K562 (cell line): ENCODE measurements around the gene BRWD1.

Source experiments
- ADNP ChIP-seq: fragments of 200-800 bp; sonication (Bioruptor generic); IDR thresholded peaks from 2 replicates; pipeline ENCODE4 v1.6.1; 2016; ENCODE audit warnings: missing genetic modification characterization, missing compliant biosample characterization
- ELF4 ChIP-seq: fragments of 450-650 bp; formaldehyde crosslinking; IDR thresholded peaks from 2 replicates; pipeline ENCODE4 v1.4.0; 2022; ENCODE audit warnings: missing genetic modification characterization
- IRF2 ChIP-seq: sonication (generic); formaldehyde crosslinking; IDR thresholded peaks from 2 replicates; pipeline ENCODE4 v1.8.1; 2022; ENCODE audit warnings: mild to moderate bottlenecking, missing genetic modification reagents
- PHB2 ChIP-seq: fragments of 450-650 bp; IDR thresholded peaks from 2 replicates; pipeline ENCODE4 v1.6.1; 2017; ENCODE audit warnings: low read depth
- ZNF184 ChIP-seq: sonication (generic); formaldehyde crosslinking; IDR thresholded peaks from 2 replicates; pipeline ENCODE4 v1.5.0; 2020; ENCODE audit warnings: missing genetic modification reagents
- ZNF197 ChIP-seq: fragments of 200-800 bp; sonication (Bioruptor generic); IDR thresholded peaks from 2 replicates; pipeline ENCODE4 v1.6.1; 2016; ENCODE audit warnings: low read depth, missing genetic modification characterization, missing compliant biosample characterization
- ZNF23 ChIP-seq: fragments of 250-450 bp; sonication (Bioruptor Pico); IDR thresholded peaks from 2 replicates; pipeline ENCODE4 v1.4.0; 2020; ENCODE audit warnings: mild to moderate bottlenecking
- TF ChIP-seq, protein P1 (sequence below), 3 experiments: IDR thresholded peaks in 2 of 3; conservative IDR thresholded peaks in 1 of 3; 2 replicates each; pipeline ENCODE4 v1.5.1; 2011 to 2012; ENCODE audit warnings: low read length in 3 of 3, mild to moderate bottlenecking in 3 of 3, control low read depth in 2 of 3, improper control_type of control experiment in 1 of 3, inconsistent platforms in 1 of 3, low read depth in 1 of 3, mixed read lengths in 1 of 3, moderate library complexity in 1 of 3; ENCODE audit not compliant: insufficient read depth in 2 of 3
- TF ChIP-seq, protein P2 (sequence below): fragments of 450-650 bp; IDR thresholded peaks from 2 replicates; pipeline ENCODE4 v1.6.1; 2018; ENCODE audit not compliant: partially characterized antibody
- TF ChIP-seq, protein P3 (sequence below): sonication (generic); formaldehyde crosslinking; IDR thresholded peaks from 2 replicates; pipeline ENCODE4 v1.8.1; 2023; ENCODE audit warnings: mild to moderate bottlenecking, missing genetic modification reagents
- TF ChIP-seq, protein P4 (sequence below): fragments of 450-650 bp; formaldehyde crosslinking; IDR thresholded peaks from 2 replicates; pipeline ENCODE4 v1.4.0; 2020; ENCODE audit warnings: mild to moderate bottlenecking, moderate library complexity

DNA sequence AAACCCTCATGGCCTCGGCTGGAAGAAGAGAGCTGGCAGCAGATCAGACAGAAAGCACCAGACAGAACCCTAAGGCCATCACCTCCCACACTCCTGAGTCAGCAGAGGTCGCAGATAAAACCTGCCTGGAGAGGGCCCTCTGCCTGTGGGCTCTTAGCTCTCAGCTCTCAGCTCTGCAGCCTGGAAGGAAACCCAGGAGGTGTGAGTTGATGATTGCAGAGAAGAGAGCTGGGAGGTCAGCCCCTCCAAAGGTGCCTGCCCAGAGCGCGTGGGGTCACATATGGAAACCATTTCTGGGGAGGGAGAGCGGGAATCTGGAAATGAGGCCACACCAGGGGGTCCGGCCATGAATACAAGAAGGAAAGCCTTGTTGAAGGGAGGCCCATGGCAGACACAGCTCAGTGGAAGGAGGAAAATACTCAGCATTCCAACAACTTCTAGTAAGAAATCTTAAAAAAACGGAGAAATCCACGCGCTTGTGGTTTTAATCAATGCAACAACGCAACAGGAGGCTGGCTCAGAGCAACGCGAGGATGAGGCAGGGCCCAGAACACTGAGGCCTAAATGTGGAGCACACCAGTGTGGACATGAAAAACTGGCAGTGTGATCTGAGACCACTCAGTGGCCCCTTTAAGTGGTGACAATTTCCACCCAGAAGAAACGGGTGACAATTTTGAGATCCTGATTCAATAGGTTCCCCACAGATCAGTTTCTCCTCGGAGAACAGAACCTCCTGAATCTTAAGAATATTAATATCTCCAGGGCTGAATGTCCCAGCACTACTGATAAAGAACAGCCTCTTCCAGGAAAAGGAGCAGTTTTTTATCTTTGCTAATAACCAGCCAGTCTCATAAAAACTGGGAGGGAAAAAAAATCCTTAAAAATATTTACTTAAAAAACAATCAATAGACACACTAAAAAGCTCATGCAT lies 175.9 kb downstream of the BRWD1 start:
- TF ChIP-seq ADNP (no peak), ZNF197 (CRISPR knock-in tag) (no peak), ZNF184 (CRISPR knock-in tag) (no peak), PHB2 (no peak), ZNF23 (CRISPR knock-in tag) (no peak), ELF4 (CRISPR knock-in tag) (no peak), IRF2 (CRISPR knock-in tag) (no peak)
- TF ChIP-seq, protein P1, sequence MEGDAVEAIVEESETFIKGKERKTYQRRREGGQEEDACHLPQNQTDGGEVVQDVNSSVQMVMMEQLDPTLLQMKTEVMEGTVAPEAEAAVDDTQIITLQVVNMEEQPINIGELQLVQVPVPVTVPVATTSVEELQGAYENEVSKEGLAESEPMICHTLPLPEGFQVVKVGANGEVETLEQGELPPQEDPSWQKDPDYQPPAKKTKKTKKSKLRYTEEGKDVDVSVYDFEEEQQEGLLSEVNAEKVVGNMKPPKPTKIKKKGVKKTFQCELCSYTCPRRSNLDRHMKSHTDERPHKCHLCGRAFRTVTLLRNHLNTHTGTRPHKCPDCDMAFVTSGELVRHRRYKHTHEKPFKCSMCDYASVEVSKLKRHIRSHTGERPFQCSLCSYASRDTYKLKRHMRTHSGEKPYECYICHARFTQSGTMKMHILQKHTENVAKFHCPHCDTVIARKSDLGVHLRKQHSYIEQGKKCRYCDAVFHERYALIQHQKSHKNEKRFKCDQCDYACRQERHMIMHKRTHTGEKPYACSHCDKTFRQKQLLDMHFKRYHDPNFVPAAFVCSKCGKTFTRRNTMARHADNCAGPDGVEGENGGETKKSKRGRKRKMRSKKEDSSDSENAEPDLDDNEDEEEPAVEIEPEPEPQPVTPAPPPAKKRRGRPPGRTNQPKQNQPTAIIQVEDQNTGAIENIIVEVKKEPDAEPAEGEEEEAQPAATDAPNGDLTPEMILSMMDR (IDR thresholded peaks at IDR 0.05 in 2 of 3, conservative IDR thresholded peaks at IDR 0.05 in 1 of 3; ENCODE audit: insufficient read depth in 2 of 3, low read depth in 1 of 3, low read length in 3 of 3): peak; percentile 34 to 47 (median 39); a peak in 4 of 6 replicates
- TF ChIP-seq, protein P2, sequence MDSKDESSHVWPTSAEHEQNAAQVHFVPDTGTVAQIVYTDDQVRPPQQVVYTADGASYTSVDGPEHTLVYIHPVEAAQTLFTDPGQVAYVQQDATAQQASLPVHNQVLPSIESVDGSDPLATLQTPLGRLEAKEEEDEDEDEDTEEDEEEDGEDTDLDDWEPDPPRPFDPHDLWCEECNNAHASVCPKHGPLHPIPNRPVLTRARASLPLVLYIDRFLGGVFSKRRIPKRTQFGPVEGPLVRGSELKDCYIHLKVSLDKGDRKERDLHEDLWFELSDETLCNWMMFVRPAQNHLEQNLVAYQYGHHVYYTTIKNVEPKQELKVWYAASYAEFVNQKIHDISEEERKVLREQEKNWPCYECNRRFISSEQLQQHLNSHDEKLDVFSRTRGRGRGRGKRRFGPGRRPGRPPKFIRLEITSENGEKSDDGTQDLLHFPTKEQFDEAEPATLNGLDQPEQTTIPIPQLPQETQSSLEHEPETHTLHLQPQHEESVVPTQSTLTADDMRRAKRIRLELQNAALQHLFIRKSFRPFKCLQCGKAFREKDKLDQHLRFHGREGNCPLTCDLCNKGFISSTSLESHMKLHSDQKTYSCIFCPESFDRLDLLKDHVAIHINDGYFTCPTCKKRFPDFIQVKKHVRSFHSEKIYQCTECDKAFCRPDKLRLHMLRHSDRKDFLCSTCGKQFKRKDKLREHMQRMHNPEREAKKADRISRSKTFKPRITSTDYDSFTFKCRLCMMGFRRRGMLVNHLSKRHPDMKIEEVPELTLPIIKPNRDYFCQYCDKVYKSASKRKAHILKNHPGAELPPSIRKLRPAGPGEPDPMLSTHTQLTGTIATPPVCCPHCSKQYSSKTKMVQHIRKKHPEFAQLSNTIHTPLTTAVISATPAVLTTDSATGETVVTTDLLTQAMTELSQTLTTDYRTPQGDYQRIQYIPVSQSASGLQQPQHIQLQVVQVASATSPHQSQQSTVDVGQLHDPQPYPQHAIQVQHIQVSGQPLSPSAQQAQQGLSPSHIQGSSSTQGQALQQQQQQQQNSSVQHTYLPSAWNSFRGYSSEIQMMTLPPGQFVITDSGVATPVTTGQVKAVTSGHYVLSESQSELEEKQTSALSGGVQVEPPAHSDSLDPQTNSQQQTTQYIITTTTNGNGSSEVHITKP: no peak
- TF ChIP-seq, protein P3, sequence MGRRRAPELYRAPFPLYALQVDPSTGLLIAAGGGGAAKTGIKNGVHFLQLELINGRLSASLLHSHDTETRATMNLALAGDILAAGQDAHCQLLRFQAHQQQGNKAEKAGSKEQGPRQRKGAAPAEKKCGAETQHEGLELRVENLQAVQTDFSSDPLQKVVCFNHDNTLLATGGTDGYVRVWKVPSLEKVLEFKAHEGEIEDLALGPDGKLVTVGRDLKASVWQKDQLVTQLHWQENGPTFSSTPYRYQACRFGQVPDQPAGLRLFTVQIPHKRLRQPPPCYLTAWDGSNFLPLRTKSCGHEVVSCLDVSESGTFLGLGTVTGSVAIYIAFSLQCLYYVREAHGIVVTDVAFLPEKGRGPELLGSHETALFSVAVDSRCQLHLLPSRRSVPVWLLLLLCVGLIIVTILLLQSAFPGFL (CRISPR knock-in tag): no peak
- TF ChIP-seq, protein P4, sequence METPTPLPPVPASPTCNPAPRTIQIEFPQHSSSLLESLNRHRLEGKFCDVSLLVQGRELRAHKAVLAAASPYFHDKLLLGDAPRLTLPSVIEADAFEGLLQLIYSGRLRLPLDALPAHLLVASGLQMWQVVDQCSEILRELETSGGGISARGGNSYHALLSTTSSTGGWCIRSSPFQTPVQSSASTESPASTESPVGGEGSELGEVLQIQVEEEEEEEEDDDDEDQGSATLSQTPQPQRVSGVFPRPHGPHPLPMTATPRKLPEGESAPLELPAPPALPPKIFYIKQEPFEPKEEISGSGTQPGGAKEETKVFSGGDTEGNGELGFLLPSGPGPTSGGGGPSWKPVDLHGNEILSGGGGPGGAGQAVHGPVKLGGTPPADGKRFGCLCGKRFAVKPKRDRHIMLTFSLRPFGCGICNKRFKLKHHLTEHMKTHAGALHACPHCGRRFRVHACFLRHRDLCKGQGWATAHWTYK (CRISPR knock-in tag): no peak
